Measurements from ENCODE around the gene BMP8A.

GRCh38 chr1:39533442-39533841 is 42.0 kb downstream of the BMP8A start:
- TF ChIP-seq, protein P1, sequence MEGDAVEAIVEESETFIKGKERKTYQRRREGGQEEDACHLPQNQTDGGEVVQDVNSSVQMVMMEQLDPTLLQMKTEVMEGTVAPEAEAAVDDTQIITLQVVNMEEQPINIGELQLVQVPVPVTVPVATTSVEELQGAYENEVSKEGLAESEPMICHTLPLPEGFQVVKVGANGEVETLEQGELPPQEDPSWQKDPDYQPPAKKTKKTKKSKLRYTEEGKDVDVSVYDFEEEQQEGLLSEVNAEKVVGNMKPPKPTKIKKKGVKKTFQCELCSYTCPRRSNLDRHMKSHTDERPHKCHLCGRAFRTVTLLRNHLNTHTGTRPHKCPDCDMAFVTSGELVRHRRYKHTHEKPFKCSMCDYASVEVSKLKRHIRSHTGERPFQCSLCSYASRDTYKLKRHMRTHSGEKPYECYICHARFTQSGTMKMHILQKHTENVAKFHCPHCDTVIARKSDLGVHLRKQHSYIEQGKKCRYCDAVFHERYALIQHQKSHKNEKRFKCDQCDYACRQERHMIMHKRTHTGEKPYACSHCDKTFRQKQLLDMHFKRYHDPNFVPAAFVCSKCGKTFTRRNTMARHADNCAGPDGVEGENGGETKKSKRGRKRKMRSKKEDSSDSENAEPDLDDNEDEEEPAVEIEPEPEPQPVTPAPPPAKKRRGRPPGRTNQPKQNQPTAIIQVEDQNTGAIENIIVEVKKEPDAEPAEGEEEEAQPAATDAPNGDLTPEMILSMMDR (IDR thresholded peaks at IDR 0.05), result no peak
- no peak for TF ChIP-seq POLR2AphosphoS5 (IDR thresholded peaks at IDR 0.05; ENCODE audit: insufficient read depth in 1 of 2, low read depth in 1 of 2)
